Liver (tissue), 3 donors: ENCODE data around the gene STK24.

ENCODE experiments used
- EGR1 ChIP-seq, 2 donors: IDR thresholded peaks; 2 replicates each; pipeline ENCODE4 v1.6.1; 2016 to 2018; ENCODE audit warnings: antibody characterized with exemption in 2 of 2, low read depth in 2 of 2
- NR2F2 ChIP-seq: IDR thresholded peaks from 2 replicates; pipeline ENCODE4 v1.6.1; 2016; ENCODE audit warnings: antibody characterized with exemption
- RAD21 ChIP-seq, 2 donors: IDR thresholded peaks; 2 replicates each; pipeline ENCODE4 v1.6.1; 2016; ENCODE audit warnings: antibody characterized with exemption in 2 of 2, mild to moderate bottlenecking in 2 of 2
- SP1 ChIP-seq: IDR thresholded peaks from 2 replicates; pipeline ENCODE4 v1.6.1; 2018; ENCODE audit warnings: antibody characterized with exemption, mild to moderate bottlenecking
- TAF1 ChIP-seq: conservative IDR thresholded peaks from 2 replicates; pipeline ENCODE4 v1.6.1; 2016; ENCODE audit warnings: antibody characterized with exemption, mild to moderate bottlenecking
- YY1 ChIP-seq: IDR thresholded peaks from 2 replicates; pipeline ENCODE4 v1.6.1; 2016; ENCODE audit warnings: antibody characterized with exemption, mild to moderate bottlenecking
- TF ChIP-seq, protein P1 (sequence below): fragments of 150-350 bp; IDR thresholded peaks from 2 replicates; pipeline ENCODE4 v1.5.1; 2017; ENCODE audit warnings: improper control_type of control experiment, low read depth, low read length; ENCODE audit not compliant: missing input control
- TF ChIP-seq, protein P2 (sequence below): IDR thresholded peaks from 2 replicates; pipeline ENCODE4 v1.6.1; 2016; ENCODE audit warnings: antibody characterized with exemption, mild to moderate bottlenecking
- TF ChIP-seq, protein P3 (sequence below): IDR thresholded peaks from 2 replicates; pipeline ENCODE4 v1.6.1; 2016; ENCODE audit warnings: antibody characterized with exemption
- TF ChIP-seq, protein P4 (sequence below): IDR thresholded peaks from 2 replicates; pipeline ENCODE4 v1.6.1; 2016; ENCODE audit warnings: antibody characterized with exemption
- donor health status: healthy.
- donor health status: healthy.

DNA sequence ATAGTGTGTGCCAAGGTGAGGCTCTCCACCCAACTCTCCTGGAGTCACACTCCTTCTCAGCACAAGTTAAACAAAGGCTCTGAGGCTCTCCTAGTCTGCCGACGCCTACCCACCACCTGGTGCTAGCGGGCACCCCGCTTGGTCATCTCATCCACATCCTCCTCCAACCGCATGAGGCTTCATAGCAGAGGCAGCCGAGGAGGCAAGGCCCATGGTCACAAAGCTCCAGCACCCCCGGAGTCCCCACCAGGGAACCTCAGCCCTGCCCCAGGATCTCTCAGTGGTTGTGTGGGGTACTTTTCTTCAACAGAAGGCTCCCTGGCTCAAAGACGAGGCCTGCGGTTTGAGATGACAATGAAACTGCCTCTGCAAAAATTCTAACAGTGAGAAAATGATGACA lies 43.0 kb downstream of the STK24 start:
- TF ChIP-seq, protein P1, sequence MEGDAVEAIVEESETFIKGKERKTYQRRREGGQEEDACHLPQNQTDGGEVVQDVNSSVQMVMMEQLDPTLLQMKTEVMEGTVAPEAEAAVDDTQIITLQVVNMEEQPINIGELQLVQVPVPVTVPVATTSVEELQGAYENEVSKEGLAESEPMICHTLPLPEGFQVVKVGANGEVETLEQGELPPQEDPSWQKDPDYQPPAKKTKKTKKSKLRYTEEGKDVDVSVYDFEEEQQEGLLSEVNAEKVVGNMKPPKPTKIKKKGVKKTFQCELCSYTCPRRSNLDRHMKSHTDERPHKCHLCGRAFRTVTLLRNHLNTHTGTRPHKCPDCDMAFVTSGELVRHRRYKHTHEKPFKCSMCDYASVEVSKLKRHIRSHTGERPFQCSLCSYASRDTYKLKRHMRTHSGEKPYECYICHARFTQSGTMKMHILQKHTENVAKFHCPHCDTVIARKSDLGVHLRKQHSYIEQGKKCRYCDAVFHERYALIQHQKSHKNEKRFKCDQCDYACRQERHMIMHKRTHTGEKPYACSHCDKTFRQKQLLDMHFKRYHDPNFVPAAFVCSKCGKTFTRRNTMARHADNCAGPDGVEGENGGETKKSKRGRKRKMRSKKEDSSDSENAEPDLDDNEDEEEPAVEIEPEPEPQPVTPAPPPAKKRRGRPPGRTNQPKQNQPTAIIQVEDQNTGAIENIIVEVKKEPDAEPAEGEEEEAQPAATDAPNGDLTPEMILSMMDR = no peak
- TF ChIP-seq RAD21 (IDR thresholded peaks at IDR 0.05) (no peak), YY1 (no peak), EGR1 (IDR thresholded peaks at IDR 0.05; ENCODE audit: low read depth in 2 of 2) (no peak), NR2F2 (no peak), TAF1 (no peak), SP1 (no peak)
- TF ChIP-seq, protein P2, sequence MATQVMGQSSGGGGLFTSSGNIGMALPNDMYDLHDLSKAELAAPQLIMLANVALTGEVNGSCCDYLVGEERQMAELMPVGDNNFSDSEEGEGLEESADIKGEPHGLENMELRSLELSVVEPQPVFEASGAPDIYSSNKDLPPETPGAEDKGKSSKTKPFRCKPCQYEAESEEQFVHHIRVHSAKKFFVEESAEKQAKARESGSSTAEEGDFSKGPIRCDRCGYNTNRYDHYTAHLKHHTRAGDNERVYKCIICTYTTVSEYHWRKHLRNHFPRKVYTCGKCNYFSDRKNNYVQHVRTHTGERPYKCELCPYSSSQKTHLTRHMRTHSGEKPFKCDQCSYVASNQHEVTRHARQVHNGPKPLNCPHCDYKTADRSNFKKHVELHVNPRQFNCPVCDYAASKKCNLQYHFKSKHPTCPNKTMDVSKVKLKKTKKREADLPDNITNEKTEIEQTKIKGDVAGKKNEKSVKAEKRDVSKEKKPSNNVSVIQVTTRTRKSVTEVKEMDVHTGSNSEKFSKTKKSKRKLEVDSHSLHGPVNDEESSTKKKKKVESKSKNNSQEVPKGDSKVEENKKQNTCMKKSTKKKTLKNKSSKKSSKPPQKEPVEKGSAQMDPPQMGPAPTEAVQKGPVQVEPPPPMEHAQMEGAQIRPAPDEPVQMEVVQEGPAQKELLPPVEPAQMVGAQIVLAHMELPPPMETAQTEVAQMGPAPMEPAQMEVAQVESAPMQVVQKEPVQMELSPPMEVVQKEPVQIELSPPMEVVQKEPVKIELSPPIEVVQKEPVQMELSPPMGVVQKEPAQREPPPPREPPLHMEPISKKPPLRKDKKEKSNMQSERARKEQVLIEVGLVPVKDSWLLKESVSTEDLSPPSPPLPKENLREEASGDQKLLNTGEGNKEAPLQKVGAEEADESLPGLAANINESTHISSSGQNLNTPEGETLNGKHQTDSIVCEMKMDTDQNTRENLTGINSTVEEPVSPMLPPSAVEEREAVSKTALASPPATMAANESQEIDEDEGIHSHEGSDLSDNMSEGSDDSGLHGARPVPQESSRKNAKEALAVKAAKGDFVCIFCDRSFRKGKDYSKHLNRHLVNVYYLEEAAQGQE = no peak
- TF ChIP-seq, protein P3, sequence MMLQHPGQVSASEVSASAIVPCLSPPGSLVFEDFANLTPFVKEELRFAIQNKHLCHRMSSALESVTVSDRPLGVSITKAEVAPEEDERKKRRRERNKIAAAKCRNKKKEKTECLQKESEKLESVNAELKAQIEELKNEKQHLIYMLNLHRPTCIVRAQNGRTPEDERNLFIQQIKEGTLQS = no peak
- TF ChIP-seq, protein P4, sequence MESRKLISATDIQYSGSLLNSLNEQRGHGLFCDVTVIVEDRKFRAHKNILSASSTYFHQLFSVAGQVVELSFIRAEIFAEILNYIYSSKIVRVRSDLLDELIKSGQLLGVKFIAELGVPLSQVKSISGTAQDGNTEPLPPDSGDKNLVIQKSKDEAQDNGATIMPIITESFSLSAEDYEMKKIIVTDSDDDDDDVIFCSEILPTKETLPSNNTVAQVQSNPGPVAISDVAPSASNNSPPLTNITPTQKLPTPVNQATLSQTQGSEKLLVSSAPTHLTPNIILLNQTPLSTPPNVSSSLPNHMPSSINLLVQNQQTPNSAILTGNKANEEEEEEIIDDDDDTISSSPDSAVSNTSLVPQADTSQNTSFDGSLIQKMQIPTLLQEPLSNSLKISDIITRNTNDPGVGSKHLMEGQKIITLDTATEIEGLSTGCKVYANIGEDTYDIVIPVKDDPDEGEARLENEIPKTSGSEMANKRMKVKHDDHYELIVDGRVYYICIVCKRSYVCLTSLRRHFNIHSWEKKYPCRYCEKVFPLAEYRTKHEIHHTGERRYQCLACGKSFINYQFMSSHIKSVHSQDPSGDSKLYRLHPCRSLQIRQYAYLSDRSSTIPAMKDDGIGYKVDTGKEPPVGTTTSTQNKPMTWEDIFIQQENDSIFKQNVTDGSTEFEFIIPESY = no peak
